K562 (cell line): Measurements from ENCODE around the gene CD9. TPM values are rescaled to one million over a fixed set of nuclear protein-coding genes. Genes with fewer than 3 reads are reported as not detected.

Experiments used
- ATAC-seq: fragments of 200-7000 bp; cut with Tn5 transposase; 3 replicates; pipeline ENCODE4 v1.9.1; 2020; ENCODE audit warnings: moderate library complexity
- BruUV-seq: library from RNA; stranded (reverse); fragments of 400-500 nt; replicated peaks from 2 replicates; lab custom pipeline; 2021; lab: Mats Ljungman, UMichigan
- CTCF ChIA-PET: fragments of 300-600 bp; formaldehyde crosslinking; extraction: SDS; loops from one replicate; lab custom pipeline; 2021; ENCODE audit warnings: low intra/inter-chr PET ratio; lab: Yijun Ruan, JAX
- POLR2A ChIA-PET: fragments of 300-600, 350-650 bp; sonication (Branson Sonifier 250); formaldehyde crosslinking; extraction: SDS; loops from one replicate; lab custom pipeline; 2021; ENCODE audit warnings: antibody characterized with exemption, inconsistent platforms; lab: Yijun Ruan, JAX
- DNase-seq, 4 experiments: peaks; one replicate each; pipeline versions ENCODE4 v3.0.0 to v3.0.0-alpha.2; 2011 to 2018; ENCODE audit warnings: low spot score in 3 of 4, mixed read lengths in 3 of 4; ENCODE audit errors: extremely low read depth in 1 of 4
- FAIRE-seq: peaks from 2 replicates; lab custom pipeline; 2011; peaks lifted over from hg19 to GRCh38; lab: Jason Lieb, UNC
- H2AFZ ChIP-seq: 2 replicates; pipeline ENCODE4 v1.6.0; 2011; ENCODE audit warnings: low read depth, low read length, control low read depth, inconsistent platforms
- H3K27ac ChIP-seq: fragments of 200-600 bp; 3 replicates; pipeline ENCODE4 v1.8.0; 2011; ENCODE audit warnings: low read depth, mild to moderate bottlenecking, control low read depth, inconsistent platforms, low read length, moderate library complexity, mixed read lengths; ENCODE audit errors: extremely low read depth
- H3K27me3 ChIP-seq, 2 experiments: fragments of 300-600 bp in 1 of 2; 2 replicates in 1 of 2; 3 replicates in 1 of 2; pipeline versions ENCODE4 v1.6.0 to v1.8.0; 2011; ENCODE audit warnings: inconsistent platforms in 2 of 2, low read length in 2 of 2, mild to moderate bottlenecking in 1 of 2, mixed read lengths in 1 of 2, moderate library complexity in 1 of 2; ENCODE audit not compliant: control insufficient read depth in 2 of 2, insufficient read depth in 2 of 2
- H3K36me3 ChIP-seq: fragments of 300-600 bp; 3 replicates; pipeline ENCODE4 v1.8.0; 2011; ENCODE audit warnings: mild to moderate bottlenecking, low read length, inconsistent platforms; ENCODE audit not compliant: control insufficient read depth, insufficient read depth
- H3K4me1 ChIP-seq, 2 experiments: fragments of 200-600 bp in 1 of 2; replicated peaks in 1 of 2; 2 replicates in 1 of 2; 3 replicates in 1 of 2; pipeline versions ENCODE4 v1.5.1 to v1.8.0; 2011; ENCODE audit warnings: inconsistent platforms in 2 of 2, low read length in 2 of 2, mild to moderate bottlenecking in 1 of 2, mixed read lengths in 1 of 2, moderate library complexity in 1 of 2; ENCODE audit not compliant: control insufficient read depth in 2 of 2, insufficient read depth in 2 of 2
- H3K4me2 ChIP-seq: 2 replicates; pipeline ENCODE4 v1.6.1; 2011; ENCODE audit warnings: low read length, control low read depth, inconsistent platforms, mixed read lengths; ENCODE audit not compliant: insufficient read depth
- H3K4me3 ChIP-seq: fragments of 200-600 bp; sonication (generic), shearing (Covaris generic); 2 replicates; pipeline ENCODE4 v1.5.1; 2016; ENCODE audit warnings: control low read depth, inconsistent platforms
- H3K79me2 ChIP-seq: fragments of 200-600 bp; 3 replicates; pipeline ENCODE4 v1.8.0; 2011; ENCODE audit warnings: low read length, inconsistent platforms; ENCODE audit not compliant: control insufficient read depth, insufficient read depth
- H3K9ac ChIP-seq, 2 experiments: 2 replicates each; pipeline versions ENCODE4 v1.6.0 to v1.6.1; 2011; ENCODE audit warnings: low read depth in 2 of 2, low read length in 2 of 2, control low read depth in 1 of 2, inconsistent platforms in 1 of 2, mild to moderate bottlenecking in 1 of 2, mixed read lengths in 1 of 2; ENCODE audit not compliant: insufficient read depth in 1 of 2
- H3K9me1 ChIP-seq: one replicate; pipeline ENCODE4 v1.6.0; 2011; ENCODE audit warnings: inconsistent platforms, mild to moderate bottlenecking, low read length, moderate library complexity; ENCODE audit not compliant: control insufficient read depth, insufficient read depth
- H3K9me3 ChIP-seq: replicated peaks from 2 replicates; pipeline ENCODE4 v1.5.1; 2011; ENCODE audit warnings: low read depth, low read length, inconsistent platforms; ENCODE audit not compliant: control insufficient read depth, insufficient read depth
- H4K20me1 ChIP-seq: replicated peaks from 2 replicates; pipeline ENCODE4 v1.6.1; 2011; ENCODE audit warnings: low read length, inconsistent platforms, mixed read lengths; ENCODE audit not compliant: control insufficient read depth, insufficient read depth
- CHCHD3 ChIP-seq: fragments of 250-450 bp; sonication (Bioruptor Pico); IDR thresholded peaks from 2 replicates; pipeline ENCODE4 v2.1.2; 2022; ENCODE audit warnings: mild to moderate bottlenecking
- ID3 ChIP-seq, 2 experiments: fragments of 250-450 bp in 1 of 2; fragments of 450-650 bp in 1 of 2; sonication (Bioruptor Pico) in 1 of 2; IDR thresholded peaks; 2 replicates each; pipeline versions ENCODE4 v1.6.1 to v1.8.0; 2016 to 2021; ENCODE audit warnings: mild to moderate bottlenecking in 2 of 2, moderate library complexity in 2 of 2, missing compliant biosample characterization in 1 of 2, missing genetic modification characterization in 1 of 2
- NFE2 ChIP-seq: IDR thresholded peaks from 2 replicates; pipeline ENCODE4 v1.6.1; 2014; ENCODE audit warnings: antibody characterized with exemption, low read depth
- STAG1 ChIP-seq: sonication (generic); formaldehyde crosslinking; IDR thresholded peaks from 2 replicates; pipeline ENCODE4 v1.5.0; 2020; ENCODE audit warnings: missing genetic modification reagents, borderline replicate concordance
- ZNF143 ChIP-seq: sonication (generic); formaldehyde crosslinking; IDR thresholded peaks from 2 replicates; pipeline ENCODE4 v1.9.0; 2022; ENCODE audit warnings: mild to moderate bottlenecking, missing genetic modification reagents
- ZNF318 ChIP-seq, 2 experiments: fragments of 450-650 bp; IDR thresholded peaks; 2 replicates each; pipeline ENCODE4 v1.6.1; 2016; ENCODE audit warnings: mild to moderate bottlenecking in 2 of 2, borderline replicate concordance in 1 of 2, low read depth in 1 of 2, moderate library complexity in 1 of 2
- WGBS: fragments of 100-300 bp; shearing (Covaris generic); methylation state at CpG from one replicate; pipeline ENCODE4 v1.1.6; 2016; ENCODE audit warnings: low coverage, mixed read lengths; ENCODE audit not compliant: insufficient coverage; ENCODE audit errors: missing lambda C conversion rate; 5-methylcytosine and 5-hydroxymethylcytosine counted together
- in situ Hi-C: fragments of 300-500 bp; cut with MboI; formaldehyde crosslinking; loops from 4 replicates; pipeline ENCODE4 v1.15.0; 2018; ENCODE audit warnings: inconsistent platforms, mixed read lengths
- intact Hi-C: fragments of 100-400 bp; cut with micrococcal nuclease; formaldehyde crosslinking; loops from 2 replicates; pipeline ENCODE4 v1.14.2; 2022
- polyA plus RNA-seq, 8 experiments: library from polyadenylated mRNA; depleted of rRNA in 4 of 8; stranded (reverse) in 5 of 8; unstranded in 3 of 8; fragments of >200 nt; fragmentation: Nextera tagmentation in 2 of 8; fragmentation: Illumina TruSeq in 1 of 8; extraction: Ambion mirVana in 2 of 8; extraction: Trizol in 1 of 8; gene quantifications; 2 replicates each; pipeline versions ENCODE4 v1.2.1 to v1.2.3, GENCODE V29; 2011 to 2014; ENCODE audit warnings: inconsistent platforms in 1 of 8, missing spikeins in 1 of 8
- total RNA-seq, 7 experiments: library from RNA; depleted of rRNA in 6 of 7; stranded (reverse); fragments of >200 nt in 6 of 7; fragmentation: Illumina TruSeq in 2 of 7; extraction: Trizol in 2 of 7; gene quantifications; 2 replicates each; pipeline versions ENCODE4 v1.2.1 to v1.2.3, GENCODE V29; 2011 to 2021; ENCODE audit warnings: low replicate concordance in 1 of 7

Gene CD9
- total and polyA plus RNA-seq, 9 of the 15 experiments (the other 6 are each of a cell fraction or from before 2014, with no cell fraction given): 0.43 to 5.6 (median 0.62) TPM

- Histone ChIP-seq H3K4me3 (no peak overlapping the region), H3K9ac (no peak overlapping the region), H3K4me2 (no peak overlapping the region), H2AFZ (no peak overlapping the region), H3K36me3 (no peaks in the 10 kb centered on the region), H3K27ac (no peak overlapping the region), H4K20me1 (no peaks in the 10 kb centered on the region), H3K27me3 (no peaks in the 10 kb centered on the region), H3K9me1 (no peaks in the 10 kb centered on the region), H3K79me2 (no peaks in the 10 kb centered on the region), H3K9me3 (no peaks in the 10 kb centered on the region), H3K4me1 (peaks cover 15 to 18% of the 10 kb centered on the region in 2 experiments)
- 41% methylated on average over 2 of the region's 2 CpGs for WGBS
- POLR2A ChIA-PET: no interaction called here
- no peak for ATAC-seq
- TF ChIP-seq ID3 (CRISPR knock-in tag; IDR thresholded peaks at IDR 0.05): no peak
- no peak for TF ChIP-seq ID3 (tag; IDR thresholded peaks at IDR 0.05)
- no peak for DNase-seq
- intact Hi-C loops: no loop called here
- CTCF ChIA-PET: no interaction called here
- FAIRE-seq: no peak
- no TSS peak for BruUV-seq
- in situ Hi-C loops: no loop called here
These were observed 34.8 kb upstream of the CD9 start for GRCh38 chr12:6165395-6165794.

DNA sequence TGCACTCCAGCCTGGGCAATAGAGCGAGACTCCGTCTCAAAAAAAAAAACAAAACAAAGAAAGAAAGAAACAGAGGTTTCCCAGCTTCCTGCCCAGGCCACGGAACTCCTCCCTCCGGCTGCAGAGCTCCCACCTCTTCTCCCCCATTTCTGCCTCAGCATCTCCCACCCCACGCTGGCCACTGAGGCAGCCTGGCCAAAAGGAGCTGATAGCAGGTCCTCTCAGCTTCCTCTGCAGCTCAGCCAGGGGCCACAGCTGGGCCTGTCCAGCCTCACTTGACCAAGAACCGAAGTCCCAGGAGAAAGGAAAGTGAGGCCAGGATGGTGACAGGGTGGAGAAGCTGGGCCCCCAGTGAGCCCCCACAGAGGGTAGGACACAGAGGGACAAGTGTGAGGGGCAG is 33.4 kb upstream of the CD9 start:
- ChIA-PET CTCF (no interaction called here), POLR2A (interaction anchor here (1.4 kb wide), 1 partner anchor 24 kb away, joined by 3 read pairs; no protein-coding TSS in a partner anchor)
- H3K4me2 ChIP-seq: no peak overlapping the region
- no peak overlapping the region for H3K4me3 ChIP-seq
- no peak overlapping the region for H2AFZ ChIP-seq
- no peaks in the 10 kb centered on the region for H3K9me3 ChIP-seq
- no peaks in the 10 kb centered on the region for H4K20me1 ChIP-seq
- intact Hi-C loops (no loop called here), in situ Hi-C loops (no loop called here)
- BruUV-seq: no TSS peak
- WGBS: 66% methylated on average over 2 of the region's 6 CpGs
- peak overlapping the region; percentile 94; the same call in 2 of the 3 replicates for H3K27ac ChIP-seq
- peaks cover 18 to 21% of the 10 kb centered on the region in 2 experiments for H3K4me1 ChIP-seq
- H3K79me2 ChIP-seq: no peaks in the 10 kb centered on the region
- ATAC-seq: no peak
- no peaks in the 10 kb centered on the region for H3K9me1 ChIP-seq
- DNase-seq: no peak
- H3K9ac ChIP-seq: peak overlapping the region; percentile 45 to 69; a peak in 2 of 4 replicates
- no peak for FAIRE-seq
- no peaks in the 10 kb centered on the region for H3K36me3 ChIP-seq
- H3K27me3 ChIP-seq: no peaks in the 10 kb centered on the region
- TF ChIP-seq ZNF318 (IDR thresholded peaks at IDR 0.05; ENCODE audit: borderline replicate concordance in 1 of 2, low read depth in 1 of 2): no peak
- no peak for TF ChIP-seq NFE2
- TF ChIP-seq CHCHD3 (CRISPR knock-in tag): no peak
- no peak for TF ChIP-seq ZNF143 (CRISPR knock-in tag)
- no peak for TF ChIP-seq STAG1 (CRISPR knock-in tag)
